CD4-positive, alpha-beta T cell treated with Interferon alpha-2 for 1 hour (primary cell): ENCODE results near the gene PLXNA2.

Experiments used
- DNase-seq, 2 donors: peaks; one replicate each; pipeline ENCODE4 v3.0.0-alpha.2; 2020 to 2022

Gene PLXNA2

DNA sequence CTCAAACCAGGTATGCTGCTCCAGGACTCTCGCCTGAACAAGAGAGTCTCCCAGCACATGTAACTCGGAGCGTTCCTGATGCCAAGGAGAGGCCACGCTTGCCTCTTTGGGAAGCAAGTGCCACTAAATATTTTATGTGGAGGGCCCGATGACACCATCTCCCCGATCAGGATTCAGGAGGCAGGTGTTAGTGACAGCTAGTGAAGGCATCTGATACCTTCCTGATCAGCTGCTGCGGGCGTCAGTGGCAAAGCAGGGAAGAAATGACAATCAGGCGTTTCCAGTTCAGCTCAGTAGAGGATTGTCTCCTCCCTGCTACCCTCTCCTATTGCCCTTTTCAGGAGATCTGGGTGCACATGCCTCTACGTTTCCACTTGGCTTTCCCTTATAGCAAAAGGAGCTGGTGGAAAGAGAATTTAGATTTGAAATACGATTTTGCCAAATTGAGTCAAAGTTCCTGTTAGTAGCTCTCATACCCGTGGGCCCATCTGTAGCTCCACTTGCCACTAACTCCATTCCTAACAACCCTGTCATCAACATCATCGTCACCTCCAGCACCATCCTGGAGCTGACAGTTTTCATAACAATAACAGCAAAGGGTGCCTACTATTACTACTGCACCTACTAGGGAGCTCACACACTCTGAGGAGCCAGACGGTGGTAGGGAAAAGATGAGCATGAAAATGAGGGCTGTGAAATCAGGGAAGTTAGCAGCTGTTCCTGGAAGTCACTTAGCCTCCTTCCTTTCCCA, 21.6 kb downstream of the PLXNA2 start:
- DNase-seq = no peak

DNA sequence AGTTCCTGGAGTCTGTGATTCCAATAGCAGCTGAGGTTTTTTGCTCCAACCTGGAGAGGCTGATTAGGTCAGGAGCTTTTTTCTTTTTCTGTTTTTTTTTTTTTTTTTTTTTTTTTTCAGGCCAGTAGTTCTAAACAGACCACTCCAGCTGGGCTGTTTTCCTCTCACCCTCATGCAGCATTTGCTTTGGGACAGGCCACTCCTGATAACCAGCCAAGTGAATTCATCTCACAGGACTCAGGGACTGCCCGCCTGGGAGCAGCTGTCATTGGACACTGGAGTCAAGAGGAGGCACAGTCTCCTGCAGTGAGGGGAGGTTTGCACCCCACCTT, 22.9 kb downstream of the PLXNA2 start:
- DNase-seq = no peak

DNA sequence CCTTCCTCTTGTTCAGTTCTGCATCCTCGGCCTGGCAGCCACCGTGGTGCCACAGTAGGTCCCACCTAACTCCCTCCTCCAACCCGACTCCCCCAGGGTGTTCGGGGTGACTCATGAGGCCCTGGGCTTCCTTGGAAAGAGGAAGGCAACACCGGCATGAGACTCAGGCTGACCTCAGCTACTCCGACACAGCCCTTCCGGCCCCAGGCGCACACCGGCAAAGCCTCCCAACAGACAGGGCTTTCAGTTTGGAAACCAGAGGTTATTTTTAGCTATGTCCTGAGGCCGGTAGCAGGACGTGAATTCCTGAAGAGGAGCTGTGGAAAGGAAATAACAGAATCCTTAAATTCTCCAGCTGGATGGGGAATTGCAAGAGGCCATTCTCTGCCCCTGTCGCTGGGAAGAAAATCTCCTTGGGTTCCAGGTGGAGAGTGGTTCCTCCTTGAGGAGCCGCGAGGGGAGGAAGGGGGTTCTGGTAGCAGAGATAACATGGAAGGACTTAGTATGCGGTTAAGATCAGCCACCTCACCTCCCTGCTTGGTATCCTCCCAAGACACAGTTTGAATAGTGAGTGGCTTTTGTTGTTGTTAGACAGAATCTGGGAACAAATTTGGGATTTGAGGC, 24.4 kb downstream of the PLXNA2 start:
- DNase-seq = no peak

DNA sequence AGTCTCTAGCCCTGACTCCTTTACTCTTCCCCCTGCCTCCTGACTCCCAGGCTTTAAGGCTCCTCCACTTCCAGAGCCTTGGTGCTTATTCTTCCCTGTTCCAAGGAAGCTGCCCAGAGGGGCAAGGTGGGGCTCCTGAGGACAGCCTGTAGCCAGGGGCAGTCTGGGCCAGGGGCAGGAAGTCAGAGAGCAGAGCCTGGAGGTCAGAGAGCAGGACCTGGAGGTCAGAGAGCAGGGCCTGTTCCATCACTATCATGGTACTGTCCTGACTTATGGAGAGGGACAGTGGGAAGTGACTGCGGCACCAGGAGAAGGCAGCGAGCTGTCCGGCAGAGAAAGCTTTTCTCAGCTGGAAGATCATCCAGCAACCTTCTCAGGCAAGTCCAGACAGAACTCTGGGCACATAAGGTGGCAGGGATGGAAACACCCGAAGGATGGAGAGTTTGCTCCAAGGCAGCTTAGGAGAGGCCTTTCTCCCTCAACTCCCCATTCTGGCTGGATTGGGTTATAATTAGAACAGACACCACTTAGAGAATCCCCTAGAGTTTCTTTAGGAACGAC, 25.0 kb downstream of the PLXNA2 start:
- DNase-seq = no peak

DNA sequence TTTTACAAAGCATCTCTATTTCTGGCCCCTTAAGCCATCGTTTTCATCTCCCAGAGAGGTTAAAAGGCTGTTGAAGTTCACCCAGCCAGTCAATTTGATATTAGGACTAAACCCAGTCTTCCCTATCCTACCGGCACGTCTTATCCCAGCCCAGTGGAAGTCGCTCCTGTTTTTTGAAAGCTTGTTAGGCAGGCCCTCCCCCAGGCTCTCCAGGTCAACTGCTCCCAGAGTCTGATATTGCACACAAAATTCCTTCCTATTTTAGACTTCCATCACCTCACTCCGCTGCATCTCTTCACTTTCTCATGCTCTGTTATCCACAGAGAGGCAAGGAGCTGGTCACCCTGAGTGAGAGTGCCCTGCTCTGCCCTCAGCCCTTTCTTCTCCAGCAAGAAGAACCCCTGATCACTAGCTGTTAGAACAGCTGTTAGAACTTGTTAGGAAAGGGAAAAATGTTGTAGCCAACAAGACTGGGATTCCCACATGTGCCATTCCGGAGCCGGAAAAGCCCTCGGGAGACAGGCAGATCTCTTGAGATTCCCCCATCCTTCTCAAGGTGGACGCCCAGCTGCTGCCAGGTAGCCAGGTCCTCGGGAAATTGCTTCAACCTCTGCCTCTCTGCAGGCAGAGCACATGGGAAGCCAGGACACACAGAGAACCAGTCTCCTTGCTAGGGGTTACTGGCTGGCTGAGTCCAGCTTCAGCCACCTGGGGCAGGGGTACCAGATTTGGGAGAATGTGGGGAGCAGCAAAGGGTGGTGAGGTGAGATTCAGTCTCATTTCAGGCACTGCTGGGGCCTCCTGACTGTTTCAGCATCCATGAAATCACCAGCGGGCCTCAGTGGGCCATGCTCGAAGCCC, 25.7 kb downstream of the PLXNA2 start:
- DNase-seq = no peak

DNA sequence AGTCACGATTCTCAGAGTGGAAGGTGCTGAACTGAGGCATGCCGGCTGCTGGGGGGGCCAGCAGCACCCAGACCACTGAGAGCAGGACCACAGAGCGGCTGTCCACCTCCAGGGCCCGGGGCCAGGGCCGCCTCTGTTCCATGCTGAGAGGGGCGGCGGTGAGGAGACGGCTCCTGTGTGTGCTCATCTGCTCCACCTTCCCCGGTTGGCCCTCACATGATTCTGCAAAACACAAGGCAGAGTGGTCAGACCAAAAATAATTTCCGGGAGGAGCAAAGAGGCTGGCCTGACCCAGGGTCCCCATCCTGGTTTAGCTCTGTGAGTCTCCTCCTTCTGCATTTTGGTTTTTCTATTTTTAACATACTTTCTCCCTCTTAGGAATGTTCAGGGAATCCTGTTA, 26.4 kb downstream of the PLXNA2 start:
- no peak for DNase-seq

DNA sequence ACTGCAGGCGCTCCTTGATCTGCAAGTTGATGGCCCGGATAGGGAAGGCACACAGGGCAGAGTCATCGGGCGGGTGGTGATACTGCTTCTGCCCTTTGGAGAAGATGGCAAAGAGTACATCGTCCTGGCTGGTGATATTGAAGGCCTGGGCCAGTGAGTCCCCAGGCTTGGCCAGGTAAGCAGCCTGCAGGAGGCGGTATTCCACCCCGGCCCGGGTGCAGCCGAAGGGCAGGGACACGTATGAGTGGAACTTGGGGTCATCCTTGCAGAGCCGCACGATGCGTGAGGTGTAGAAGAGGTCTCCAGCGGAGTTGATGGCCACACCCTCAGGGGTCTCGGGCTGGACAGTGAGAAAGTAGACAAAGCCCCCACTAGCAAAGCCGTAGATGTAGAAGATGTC, 27.4 kb downstream of the PLXNA2 start:
- no peak for DNase-seq

DNA sequence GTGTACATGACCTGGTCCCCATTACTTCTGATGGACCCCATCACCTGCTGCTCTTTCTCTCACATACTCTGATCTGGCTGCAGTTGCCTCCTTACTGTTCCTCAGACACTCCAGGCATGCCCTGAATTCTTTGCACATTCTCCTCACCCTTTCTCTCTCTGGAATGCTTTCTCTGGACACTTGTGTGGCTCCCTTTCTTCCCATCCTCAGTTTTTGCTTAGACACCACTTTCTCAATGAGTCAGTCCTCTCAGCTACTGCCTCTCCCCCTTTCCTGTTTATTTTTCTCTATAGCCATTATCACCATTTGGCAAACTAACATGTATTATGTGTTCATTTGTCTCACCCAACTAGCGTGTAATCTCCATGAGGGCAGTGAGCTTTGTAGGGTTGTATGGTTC, 28.1 kb downstream of the PLXNA2 start:
- no peak for DNase-seq

DNA sequence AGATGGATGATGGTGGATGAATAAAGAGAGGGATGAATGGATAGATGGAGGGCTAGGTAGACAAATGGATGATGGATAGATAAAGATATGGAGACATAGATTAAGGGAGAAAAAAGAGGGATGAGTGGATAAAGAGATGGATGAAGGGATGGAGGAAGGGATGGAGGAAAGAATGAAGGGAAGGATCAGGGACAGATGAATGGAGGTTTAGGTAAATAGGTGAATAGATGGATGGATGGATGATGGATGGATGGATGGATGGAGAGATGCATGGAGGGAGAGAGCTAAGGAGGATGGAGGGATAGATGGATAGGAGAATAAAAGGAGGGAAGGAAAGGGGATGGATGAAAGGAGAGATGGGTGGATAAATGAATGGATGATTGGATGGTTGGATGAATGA, 28.8 kb downstream of the PLXNA2 start:
- DNase-seq = no peak

DNA sequence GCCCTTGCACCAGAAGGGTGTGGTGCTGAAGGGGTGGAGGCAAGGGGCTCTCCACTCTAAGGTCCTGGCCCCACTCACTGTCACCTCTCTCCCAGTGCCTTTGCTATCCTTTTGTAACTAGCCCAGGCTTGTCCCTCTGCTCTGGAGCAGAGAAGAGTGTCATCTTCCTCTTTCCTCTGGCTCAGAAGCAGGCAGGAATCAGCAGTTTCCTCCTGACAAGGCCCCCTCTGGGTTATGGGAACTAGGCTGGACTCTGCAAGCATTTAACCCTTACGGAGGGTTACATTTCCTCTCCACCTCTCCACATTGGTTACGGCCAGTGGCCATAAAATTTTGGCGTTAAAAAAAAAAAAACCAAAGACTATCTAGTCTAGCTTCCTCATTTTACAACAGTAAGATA, 30.4 kb downstream of the PLXNA2 start:
- DNase-seq = no peak

DNA sequence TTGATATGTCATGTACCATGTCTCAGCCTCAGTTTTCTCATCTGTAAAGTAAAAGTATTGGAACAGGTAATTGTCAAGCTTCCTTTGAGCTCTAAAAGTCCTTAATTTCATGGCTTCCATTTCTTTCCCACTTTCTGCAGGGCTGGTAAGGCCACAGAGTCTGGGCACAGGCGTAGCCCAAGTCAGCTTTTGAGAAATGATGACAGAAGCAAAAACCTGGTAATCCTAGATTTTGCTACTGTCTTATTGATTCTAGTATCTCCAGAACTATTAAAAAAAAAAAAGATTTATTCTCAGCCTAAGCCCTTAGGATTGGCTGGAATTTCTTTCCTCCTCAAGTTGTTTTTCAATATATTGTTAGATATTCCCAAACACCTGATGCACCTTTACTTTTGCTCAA, 31.3 kb downstream of the PLXNA2 start:
- DNase-seq = no peak

DNA sequence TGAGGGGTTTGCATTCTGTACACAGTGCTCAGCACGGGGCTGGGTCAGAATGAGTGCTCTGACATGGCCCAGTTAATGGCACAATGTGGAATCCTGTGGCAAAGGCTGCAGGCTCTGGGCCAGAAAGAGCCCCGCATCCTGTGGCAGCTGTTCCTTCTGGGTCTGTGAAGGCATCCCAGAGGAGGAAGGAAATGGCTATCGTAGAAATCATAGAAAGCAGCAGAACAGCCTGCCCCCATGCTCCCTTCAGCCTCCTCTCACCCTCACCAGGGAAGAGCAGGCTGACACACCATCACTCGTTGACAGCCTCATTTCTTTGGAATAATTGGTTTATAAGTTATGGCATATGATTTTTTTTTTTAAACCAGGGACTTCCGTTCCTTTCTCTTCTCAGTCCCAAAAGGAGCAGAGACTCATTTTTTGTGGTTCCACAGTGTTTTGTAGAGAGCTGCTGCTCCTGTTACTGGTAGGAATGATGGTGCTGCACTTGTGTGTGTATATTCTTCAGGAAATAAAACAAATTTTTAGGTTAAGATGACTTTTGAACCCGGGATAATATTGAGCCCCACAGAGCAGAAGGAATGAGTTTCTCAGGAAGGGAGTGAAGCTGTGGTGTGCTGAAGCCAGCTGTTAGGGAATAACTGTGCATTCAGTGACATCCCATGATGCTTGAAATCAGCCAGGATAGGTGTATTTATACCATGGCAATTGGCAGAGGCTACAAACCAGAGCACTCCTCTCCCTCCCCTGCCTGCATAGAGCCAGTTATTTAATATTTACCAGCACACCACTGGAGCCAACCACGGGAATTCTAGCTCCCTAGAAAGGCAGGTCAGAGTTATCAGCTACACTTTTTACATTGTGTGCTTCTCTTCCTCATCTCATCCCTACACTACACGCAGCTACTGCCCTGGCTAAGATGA, 32.0 kb downstream of the PLXNA2 start:
- DNase-seq = no peak

DNA sequence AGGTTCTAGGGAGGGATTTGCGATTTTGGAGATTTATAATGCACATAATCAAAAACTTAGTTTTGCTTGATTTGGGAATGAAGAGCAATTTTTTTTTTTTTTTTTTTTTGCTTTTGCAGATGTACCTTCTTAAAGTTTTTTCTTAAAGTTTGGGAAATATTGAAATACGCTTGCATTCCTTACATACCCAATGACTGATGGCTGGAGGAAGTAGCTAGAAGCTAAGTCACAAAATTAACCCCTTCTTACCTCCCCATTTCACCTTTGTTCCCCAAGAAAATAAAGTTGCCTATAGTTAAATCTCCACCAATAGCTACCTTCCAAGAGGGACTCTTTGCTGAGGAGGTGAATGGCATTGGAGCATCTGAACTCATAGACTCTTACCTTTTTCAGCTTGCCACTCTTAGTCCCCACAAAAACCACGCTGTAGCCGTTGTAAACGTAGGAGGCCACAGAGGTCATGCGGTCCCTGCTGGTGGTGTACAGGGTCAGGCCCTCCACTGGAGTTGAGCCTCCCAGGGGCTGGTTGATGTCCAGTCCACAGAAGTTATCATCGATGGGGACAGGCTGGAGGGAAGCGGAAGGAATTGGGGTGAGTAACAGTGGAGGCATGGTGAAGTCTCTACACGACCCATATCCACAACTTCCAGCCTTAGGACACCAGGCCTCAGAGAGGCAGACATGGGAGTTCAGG, 34.1 kb downstream of the PLXNA2 start:
- DNase-seq = no peak

DNA sequence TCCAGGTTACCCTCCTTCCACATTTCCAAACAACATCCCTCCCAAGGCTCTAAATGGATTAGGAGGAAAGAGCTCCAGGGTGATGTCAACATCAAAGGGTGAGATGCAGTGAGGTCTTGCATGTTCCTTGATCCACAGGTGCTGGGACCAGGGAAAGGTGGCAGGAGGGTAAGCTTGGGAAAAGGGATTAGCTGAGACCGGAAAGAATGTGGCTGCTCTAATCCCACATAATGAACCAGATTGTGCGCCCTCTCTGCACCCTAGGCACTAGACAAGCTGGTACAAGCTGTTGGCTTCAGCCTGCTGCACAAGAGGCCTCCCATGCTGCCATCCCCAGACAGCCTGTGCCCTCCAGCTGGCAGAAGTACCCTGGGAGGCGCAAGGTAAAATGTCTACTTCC, 34.9 kb downstream of the PLXNA2 start:
- no peak for DNase-seq

DNA sequence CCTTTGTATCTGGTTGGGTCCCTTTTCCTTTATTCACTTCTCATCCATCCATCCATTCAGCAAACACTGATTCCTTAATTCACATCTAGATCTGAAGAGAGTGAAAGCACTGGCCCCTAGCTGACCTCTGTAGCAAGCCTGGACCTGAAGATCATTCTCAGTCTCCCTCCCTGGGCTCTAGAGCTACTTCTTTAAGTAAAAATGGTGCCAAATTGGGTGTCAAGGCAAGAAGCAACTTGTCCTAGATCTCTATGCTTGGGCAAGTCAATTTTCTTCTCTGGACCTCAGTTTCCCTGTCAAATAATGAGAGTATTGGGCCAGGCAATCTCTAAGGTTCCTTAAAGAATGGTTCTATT, 36.1 kb downstream of the PLXNA2 start:
- DNase-seq = no peak

DNA sequence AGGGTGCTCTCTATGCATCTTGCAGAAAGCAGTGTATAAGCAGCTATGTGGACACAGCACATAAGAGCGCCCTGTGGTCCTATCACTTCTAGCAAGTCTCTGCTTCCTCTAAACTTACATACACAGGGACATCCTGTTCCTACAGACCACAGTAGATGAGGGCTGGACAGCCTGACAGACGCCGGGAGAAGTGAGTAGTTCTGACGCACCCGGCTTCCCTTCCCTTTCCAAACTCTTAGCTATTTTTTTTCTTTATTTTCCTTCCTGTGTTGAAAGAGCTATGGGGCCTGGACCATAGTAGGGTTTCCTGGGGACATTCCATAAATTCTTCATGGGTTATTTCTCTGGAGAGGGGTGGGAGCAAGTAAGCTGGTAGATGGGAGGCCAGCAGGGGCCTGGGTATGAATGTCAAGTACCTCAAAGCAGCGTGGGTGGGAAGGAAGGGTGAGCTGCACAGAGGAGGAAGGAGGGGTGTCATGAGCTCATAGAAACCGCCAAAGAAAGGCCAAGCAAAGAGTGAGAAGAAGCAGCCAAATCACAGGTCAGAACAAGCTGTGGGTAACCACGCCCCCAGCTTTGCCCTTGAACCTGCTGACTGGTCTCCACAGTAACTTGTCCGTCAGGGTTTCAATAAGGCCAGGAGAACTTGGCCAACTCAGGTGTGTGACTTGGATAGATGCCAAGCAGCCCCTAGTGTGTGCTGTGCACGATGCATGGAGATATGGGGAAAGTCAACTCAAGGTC, 36.6 kb downstream of the PLXNA2 start:
- no peak for DNase-seq

DNA sequence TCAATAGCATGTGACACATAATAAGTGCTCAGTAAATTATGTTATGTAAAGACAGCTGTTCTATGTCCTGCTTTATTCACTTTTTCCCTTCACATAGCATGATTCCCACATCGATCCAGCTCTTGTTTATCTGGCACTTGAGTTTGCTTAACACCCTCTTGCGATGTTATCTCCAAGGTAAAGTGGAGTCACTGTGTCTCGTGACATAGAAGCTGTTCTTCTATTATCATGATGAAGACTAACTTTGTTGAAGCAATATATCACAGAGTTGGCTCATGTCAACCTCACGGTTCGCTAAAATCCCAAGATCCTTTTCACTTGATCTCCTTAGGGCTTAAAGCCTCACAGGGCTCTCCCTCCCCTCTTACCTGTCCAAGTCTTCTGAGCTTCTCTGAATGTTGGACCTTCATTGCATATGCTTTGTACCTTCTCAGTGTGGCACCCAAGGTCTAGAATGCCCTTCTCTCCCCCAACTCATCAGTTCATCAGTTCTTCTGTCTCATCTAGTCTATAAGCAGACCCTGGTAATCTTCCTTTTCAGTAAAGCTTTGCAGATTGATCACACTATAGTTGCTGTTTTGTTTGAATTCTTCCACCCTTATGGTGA, 38.0 kb downstream of the PLXNA2 start:
- no peak for DNase-seq

DNA sequence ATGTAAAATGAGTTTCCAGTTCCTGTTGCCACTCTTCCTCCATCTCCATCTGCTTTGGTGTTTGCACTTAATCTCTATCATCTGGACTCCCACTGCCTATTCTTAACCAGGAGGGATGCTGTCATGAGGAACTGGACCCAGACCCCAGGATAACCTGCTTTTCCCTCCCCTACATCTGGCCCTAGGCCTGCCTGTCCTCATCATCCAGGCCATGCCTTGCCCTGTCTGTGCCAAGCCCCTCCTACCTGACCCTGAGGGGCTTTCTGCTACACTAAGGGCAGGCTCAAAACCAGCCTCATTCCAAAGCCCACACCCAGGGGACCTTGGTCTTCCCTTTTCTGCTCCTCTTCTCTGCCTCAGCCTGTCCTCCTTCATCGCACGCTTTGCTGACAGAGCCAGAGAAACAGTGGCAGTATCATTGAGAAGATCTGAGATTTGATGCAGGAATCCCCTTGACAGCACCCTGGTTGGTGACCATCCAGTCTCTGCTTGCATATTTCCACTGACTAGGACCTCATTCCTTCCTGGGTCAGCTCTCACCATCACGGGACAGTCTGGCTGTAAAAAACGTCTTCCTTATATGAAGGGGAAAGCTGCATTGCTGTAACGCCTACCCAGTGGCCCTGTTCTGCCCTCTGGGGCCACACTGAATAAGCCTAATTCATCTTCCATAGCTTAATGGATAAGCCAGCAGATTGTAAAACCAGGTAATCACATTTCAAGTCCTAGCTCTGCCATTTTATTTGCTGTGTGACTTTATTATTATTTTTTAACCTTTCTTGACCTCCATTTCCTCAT, 38.8 kb downstream of the PLXNA2 start:
- DNase-seq = no peak

DNA sequence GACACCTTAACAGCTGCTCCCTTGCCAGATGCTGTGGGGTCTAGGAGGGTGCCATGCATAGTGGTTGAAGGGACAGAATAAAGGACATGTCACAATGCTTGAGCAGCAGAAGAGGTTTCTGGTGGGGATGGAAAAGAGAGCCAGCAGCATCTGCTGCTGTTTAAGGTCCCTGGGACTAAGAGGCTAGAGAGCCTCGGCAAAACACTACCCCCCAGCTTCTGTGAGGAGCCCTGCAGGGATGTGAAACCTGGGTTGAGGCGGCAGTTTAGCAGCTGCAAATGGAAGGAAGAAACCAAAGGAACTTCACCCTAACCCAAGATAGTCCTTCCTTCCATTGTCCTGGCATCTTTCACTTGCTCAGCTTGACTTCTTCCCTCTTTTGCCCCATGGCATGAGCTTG, 39.4 kb downstream of the PLXNA2 start:
- no peak for DNase-seq
